ENCODE measurements around the gene SAMD10.
"Not testable (repeated sequence)": the region's sequence is repeated elsewhere in the genome, so short reads cannot be mapped to it uniquely, and the experiment has no call there.

The SAMD10 gene

GRCh38 chr20:63979557-63980316, at the start of gene SAMD10:
TSS of gene SAMD10 (minus strand) at chr20:63979642. CDS start at chr20:63979467, 175 bp downstream.
- DNase-seq, result peak; percentile 78

DNA sequence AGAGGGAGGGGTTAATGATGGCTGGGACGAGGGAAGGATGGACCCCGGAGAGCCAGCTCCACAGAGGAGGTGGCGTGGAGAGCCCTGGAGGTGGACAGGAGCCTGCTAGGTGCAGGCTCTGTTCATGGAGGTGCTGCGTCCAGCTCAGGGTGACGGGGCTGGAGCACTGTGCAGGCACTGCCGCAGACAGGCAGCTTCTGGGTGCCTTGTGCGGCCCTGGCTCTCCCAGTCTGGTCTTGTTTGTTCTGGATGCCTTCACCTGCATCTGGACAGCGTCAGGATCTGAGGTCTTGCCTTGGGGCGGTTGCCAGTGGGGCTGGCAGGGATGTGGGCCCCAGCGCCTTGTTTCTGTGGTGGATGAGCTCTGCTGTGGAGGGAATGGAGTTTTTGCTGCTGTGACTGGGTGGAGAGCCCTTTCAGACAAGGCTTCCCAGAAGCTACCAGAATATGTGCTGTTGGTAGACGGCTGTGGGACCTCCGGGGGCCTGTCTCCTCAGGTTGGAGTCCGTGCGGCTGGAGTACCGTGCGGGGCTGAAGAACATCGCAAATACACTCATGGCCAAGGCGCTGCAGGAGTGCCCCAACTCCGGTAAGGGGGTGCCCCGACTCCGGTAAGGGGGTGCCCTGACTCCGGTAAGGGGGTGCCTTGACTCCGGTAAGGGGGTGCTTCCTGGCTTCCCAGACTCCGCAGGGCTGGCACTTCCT, 48.7 kb upstream of the SAMD10 start:
- no peak for DNase-seq

DNA sequence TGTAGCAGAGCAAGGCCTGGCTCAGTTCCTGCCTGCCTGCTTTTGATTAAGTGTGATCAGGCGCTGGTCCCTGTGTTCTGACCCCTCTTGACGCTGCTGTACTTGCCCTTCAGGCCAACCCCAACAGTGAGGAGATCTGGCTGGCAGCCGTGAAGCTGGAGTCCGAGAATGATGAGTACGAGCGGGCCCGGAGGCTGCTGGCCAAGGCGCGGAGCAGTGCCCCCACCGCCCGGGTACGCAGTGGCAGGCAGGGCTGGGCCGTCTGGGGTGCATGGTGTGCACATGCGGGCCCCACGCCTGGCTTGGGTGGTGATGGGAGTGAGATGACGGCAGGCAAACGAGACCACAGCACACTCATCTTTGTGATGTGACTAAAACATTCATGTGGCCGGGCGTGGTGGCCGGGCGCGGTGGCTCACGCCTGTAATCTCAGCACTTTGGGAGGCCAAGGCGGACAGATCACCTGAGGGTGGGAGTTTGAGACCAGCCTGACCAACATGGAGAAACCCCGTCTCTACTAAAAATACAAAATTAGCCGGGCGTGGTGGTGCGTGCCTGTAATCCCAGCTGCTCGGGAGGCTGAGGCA, 46.5 kb upstream of the SAMD10 start:
- no peak for DNase-seq

DNA sequence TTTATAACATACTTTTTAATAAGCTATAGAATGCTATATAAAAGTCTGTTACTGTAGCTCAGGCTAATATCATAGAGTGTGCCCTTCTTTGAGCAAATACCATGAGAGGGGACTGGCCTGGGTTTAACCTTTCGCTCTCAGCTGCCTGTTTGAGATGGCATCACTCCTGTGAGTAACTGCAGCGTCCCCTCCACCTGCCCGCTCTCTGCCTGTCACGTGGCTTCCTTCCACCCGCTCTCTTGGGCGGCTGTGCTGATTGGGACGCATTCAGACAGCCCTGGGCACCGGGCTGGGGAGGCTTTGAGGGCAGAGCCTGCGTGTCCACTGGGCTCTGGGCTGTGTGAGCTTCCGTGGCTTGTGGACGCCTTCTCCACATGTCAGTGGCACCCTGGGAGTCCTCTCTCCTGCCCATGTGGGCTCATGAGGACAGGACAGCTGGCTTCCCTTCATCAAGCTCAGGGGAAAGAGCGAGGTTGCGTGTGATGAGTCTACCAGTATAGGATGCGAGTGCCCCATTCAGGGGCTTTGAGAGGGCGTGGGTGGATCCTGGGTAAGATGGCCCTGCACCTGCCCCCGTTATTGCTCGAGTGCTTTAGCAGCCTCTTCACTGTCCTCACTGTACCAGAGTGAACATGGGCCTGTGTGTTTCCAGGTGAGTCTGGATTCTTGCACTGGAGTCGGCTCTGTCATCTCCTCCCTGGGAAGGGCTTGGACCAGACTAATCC, 45.8 kb upstream of the SAMD10 start:
- DNase-seq, result no peak

DNA sequence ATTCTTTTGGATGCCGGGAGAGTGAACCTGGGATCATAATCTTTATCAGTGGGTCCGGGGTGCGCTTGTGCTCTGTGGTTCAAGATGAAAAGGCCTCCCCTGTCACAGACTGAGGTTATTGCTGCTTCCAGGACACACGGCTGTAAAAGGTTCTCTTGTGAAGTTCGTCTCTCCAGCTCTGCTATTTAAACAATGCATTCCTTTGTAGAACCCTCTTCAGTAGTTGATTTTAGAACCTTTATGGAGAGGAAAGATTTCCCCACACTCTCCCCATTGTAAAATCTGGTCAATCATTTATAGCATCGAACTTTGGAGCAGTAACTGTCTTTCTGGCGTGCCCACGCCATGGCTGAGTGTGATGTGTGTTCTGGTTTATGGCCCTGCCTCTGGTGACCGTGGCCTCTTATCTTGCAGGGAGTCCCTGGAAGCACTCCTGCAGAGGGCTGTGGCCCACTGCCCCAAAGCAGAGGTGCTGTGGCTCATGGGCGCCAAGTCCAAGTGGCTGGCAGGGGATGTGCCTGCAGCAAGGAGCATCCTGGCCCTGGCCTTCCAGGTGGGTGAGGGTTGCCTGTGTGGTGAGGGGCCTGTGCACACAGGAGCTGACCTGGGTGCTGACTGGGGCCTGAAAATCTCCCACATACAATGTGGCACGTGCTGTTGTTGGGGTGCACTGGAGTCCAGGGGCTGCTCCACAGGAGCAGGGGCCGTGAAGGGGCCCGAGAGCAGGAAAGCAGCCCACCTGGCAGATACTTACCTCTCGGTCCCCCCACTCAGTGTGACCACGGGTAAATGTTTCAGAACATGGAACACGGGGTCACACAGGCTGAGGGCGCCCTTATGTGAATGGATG, 44.9 kb upstream of the SAMD10 start:
- no peak for DNase-seq

GRCh38 chr20:64023361-64024140, 44.1 kb upstream of the SAMD10 start:
- no peak for DNase-seq

DNA sequence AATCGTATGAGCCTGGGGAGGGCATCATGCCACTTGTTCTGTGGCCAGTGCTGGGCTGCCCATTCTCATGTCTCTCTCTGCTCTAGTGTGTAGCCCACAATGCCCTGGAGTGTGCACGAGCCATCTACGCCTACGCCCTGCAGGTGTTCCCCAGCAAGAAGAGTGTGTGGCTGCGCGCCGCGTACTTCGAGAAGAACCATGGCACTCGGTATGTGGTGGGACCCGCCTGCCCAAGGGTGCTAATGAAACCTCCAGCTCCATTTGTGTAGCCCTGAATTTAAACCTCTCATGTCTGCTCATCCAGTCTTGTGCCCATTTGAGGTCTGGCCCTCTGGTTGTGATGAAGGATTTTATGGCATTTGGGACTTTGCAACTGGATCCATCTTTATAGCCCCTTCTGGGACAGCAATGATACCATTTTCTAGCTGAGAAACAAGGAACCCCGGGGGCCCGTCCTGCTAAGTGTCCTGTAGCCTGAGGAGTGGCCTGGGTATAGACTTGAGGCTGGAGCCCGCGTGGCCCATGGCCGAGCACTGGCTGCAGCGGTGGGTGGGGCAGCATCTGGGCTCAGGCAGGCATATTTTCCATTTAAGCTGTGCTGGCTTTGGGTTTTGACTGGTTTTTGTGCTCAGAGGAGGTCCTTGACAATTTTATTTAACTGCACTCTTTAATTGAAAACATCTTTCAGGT, 43.4 kb upstream of the SAMD10 start:
- no peak for DNase-seq

DNA sequence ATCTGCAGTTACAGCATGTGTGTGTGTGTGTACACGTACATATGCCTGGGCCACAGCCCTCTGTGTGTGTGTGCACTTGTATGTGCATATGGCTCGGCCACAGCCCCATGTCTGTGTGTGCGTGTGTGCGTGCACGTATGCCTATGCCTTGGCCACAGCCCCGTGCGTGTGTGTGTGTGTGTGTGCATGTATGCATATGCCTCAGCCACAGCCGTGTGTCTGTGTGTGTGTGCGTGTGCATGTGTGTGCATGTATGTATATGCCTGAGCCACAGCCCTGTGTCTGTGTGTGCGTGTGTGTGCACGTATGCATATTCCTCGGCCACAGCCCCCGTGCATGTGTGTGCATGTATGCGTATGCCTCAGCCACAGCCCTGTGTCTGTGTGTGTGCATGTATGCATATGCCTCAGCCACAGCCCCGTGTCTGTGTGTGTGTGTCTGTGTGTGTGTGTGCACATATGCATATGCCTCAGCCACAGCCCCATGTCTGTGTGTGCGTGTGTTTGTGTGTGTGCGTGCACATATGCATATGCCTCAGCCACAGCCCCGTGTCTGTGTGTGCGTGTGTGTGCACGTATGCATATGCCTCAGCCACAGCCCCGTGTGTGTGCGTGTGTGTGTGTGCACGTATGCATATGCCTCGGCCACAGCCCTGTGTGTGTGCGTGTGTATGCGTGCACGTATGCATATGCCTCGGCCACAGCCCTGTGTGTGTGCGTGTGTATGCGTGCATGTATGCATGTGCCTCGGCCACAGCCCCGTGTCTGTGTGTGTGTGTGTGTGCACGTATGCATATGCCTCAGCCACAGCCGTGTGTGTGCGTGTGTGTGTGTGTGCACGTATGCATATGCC, 41.9 kb upstream of the SAMD10 start:
- DNase-seq, result no peak

- DNase-seq, result no peak
Measured at GRCh38 chr20:64015635-64016034, 36.2 kb upstream of the SAMD10 start.

GRCh38 chr20:64012385-64013154, 33.1 kb upstream of the SAMD10 start:
- DNase-seq, result not testable (repeated sequence)

DNA sequence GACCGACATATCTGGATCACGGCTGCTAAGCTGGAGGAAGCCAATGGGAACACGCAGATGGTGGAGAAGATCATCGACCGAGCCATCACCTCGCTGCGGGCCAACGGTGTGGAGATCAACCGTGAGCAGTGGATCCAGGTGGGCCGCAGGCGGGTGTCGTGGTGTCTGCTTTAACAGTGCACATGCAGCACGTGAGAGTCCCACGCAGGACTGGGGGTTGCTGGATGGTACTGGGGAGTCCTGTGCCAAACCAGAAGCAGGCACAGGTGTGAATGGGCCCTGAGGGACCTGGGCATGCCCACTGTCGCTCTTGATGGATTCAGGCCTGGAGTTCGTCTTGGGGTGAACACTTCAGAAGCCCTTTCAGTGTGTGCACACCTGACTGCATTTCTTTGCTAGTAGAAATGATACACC, 31.9 kb upstream of the SAMD10 start:
- DNase-seq, result no peak

GRCh38 chr20:64010711-64011237, 31.3 kb upstream of the SAMD10 start:
- DNase-seq, result no peak

DNA sequence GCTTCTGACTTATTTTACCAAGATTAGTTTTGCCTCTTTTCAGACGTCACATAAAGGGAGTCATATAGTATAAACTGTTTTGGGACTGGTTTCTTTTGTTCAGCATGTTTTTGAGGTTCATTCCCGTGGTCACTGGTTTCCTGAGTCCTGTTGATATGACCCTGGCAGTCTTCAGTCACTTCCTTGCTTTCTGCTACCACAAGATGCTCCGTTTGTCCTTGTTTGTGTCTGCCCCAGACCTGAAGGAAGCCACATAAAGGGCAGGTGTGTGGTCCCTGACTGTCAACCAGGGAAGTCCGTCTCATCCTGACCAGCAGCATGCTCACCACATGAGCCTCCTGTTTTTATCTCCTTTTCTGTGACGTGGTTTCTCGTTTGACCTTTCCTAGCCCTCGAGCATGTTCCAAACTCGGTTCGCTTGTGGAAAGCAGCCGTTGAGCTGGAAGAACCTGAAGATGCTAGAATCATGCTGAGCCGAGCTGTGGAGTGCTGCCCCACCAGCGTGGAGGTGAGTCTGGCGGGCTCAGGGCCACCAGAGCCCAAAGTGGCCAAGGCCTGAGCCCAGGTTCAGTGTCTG, 30.5 kb upstream of the SAMD10 start:
- DNase-seq, result no peak

GRCh38 chr20:64006902-64007301, 27.5 kb upstream of the SAMD10 start:
- no peak for DNase-seq

- no peak for DNase-seq
Measured at GRCh38 chr20:64006490-64006889, 27.0 kb upstream of the SAMD10 start.

DNA sequence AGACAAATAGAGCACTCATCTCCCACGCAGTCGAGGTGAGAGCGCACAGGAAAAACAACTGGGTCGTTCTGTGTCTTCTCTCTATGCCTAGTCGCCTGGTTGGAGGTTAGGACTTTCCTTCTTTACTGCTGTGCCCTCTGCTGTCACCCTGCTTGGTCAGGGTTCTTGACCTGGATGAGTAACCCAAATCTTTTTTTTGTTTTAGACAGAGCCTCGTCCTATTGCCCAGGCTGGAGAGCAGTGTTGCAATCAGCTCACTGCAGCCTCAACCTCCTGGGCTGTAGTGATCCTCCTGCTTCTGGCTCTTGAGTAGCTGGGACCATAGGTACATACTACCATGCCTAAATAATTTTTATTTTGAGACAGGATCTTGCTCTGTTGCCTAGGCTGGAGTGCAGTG, 26.0 kb upstream of the SAMD10 start:
- no peak for DNase-seq

DNA sequence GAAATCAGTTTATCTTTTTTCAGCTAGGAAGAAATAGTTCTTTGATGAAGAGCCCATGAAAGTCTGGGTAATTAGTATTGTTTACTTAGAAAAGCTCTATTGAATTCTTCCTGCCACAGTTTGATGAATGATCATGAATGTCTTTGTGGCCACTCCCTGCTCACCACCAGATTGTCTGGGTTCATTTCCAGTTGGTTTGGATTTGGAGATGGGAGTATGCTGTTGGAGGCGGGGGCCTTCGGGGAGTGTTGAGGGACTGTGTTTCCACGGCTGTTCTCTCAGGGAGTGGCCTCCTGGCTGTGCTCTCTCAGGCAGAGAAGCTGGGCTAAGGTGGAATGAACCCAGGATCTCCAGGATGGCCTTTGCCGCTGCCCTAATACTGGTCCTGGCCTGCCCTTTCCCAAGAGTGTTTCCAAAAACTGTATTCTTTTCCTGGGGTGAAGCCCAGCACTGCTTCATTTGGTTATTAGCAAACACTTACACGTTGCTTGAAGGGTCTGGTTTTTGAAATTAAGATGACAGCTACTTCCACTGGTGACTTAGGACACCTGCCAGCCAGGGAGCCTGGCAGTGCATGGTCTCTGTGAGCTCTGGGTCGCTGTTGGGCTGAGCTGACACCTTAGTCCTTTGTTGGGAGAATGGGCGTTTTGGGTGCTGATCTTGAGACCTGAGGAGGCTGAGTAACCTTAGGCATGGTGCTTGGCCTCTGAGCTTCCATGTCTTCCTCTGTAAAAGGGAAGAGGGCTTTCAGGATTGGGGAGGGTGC, 24.7 kb upstream of the SAMD10 start:
- DNase-seq, result no peak

DNA sequence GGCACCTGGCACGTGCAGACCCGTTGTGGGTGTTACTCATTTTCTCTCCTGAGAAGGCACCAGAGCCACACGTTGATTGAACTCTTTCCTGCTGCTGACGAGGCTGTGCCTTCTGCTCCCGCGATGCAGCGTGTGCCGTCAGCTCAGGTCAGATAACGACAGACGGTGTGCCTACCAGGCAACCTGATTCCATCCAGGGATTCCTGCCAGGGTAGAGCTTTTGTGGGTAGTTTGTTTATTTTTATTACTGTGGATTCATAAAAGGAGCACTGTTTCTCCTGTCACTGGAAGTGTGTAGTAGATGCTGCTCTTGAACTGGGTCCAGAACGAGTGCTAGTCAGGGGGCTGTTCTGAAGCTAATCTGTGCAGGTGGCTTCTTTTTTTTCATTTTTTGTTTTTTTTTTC, 22.2 kb upstream of the SAMD10 start:
- no peak for DNase-seq

Data from NCI-H82 (cell line).